ENCODE measurements around the gene DIPK1A.
A peak's percentile ranks its signal among the peaks of the same experiment; 100 is the strongest.

DIPK1A gene

GRCh38 chr1:92961131-92961895 lies at the start of gene DIPK1A:
DIPK1A (minus strand) TSS chr1:92961462; CDS start chr1:92961429, 33 bp downstream.
- DNase-seq = peak; percentile 91

GRCh38 chr1:93007941-93008577 lies 46.8 kb upstream of the DIPK1A start:
- DNase-seq = no peak

- DNase-seq = no peak
Observed at GRCh38 chr1:93005252-93005598, 44.0 kb upstream of the DIPK1A start.

GRCh38 chr1:93004566-93005251 lies 43.4 kb upstream of the DIPK1A start:
- DNase-seq = no peak

- DNase-seq = no peak
Observed at GRCh38 chr1:93003981-93004380, 42.7 kb upstream of the DIPK1A start.

- no peak for DNase-seq
Observed at GRCh38 chr1:93002781-93003180, 41.5 kb upstream of the DIPK1A start.

- no peak for DNase-seq
Observed at GRCh38 chr1:93001893-93002292, 40.6 kb upstream of the DIPK1A start.

- DNase-seq = no peak
Observed at GRCh38 chr1:93000751-93001175, 39.5 kb upstream of the DIPK1A start.

- DNase-seq = no peak
Observed at GRCh38 chr1:93000291-93000690, 39.0 kb upstream of the DIPK1A start.

GRCh38 chr1:92998821-92999220 lies 37.6 kb upstream of the DIPK1A start:
- DNase-seq = no peak

- DNase-seq = no peak
Observed at GRCh38 chr1:92995441-92996430, 34.5 kb upstream of the DIPK1A start.

GRCh38 chr1:92994105-92994712 lies 32.9 kb upstream of the DIPK1A start:
- DNase-seq = peak; percentile 66

- no peak for DNase-seq
Observed at GRCh38 chr1:92993581-92993980, 32.3 kb upstream of the DIPK1A start.

GRCh38 chr1:92992877-92993276 lies 31.6 kb upstream of the DIPK1A start:
- no peak for DNase-seq

GRCh38 chr1:92992054-92992453 lies 30.8 kb upstream of the DIPK1A start:
- no peak for DNase-seq

- DNase-seq = no peak
Observed at GRCh38 chr1:92990828-92991227, 29.6 kb upstream of the DIPK1A start.

- DNase-seq = no peak
Observed at GRCh38 chr1:92989936-92990583, 28.8 kb upstream of the DIPK1A start.

- DNase-seq = no peak
Observed at GRCh38 chr1:92989253-92989652, 28.0 kb upstream of the DIPK1A start.

GRCh38 chr1:92987462-92987861 lies 26.2 kb upstream of the DIPK1A start:
- no peak for DNase-seq

- no peak for DNase-seq
Observed at GRCh38 chr1:92985101-92985500, 23.8 kb upstream of the DIPK1A start.

GRCh38 chr1:92980732-92981647 lies 19.7 kb upstream of the DIPK1A start:
- DNase-seq = no peak

Measured in right hindlimb (tissue), 1 donor.